Gastrocnemius medialis (tissue), 4 donors: ENCODE measurements around the gene DNAJB5. TPM values are rescaled to one million over a fixed set of nuclear protein-coding genes. Genes with fewer than 3 reads are reported as not detected.

ENCODE experiments used
- ATAC-seq, 2 donors: fragments of 150-250 bp; one replicate each; pipeline ENCODE4 v1.9.1; 2016
- DNase-seq, 2 donors: peaks; one replicate each; pipeline ENCODE4 v3.0.0-alpha.2; 2019
- H3K27ac ChIP-seq, 4 donors: fragments of 200-600 bp; sonication (generic); 1 replicate in 1 of 4; 2 replicates in 3 of 4; pipeline ENCODE4 v1.5.1; 2016 to 2018; ENCODE audit warnings: mild to moderate bottlenecking in 2 of 4, moderate library complexity in 1 of 4
- H3K27me3 ChIP-seq, 3 donors: fragments of 200-600 bp; sonication (generic) in 2 of 3; 1 replicate in 1 of 3; 2 replicates in 2 of 3; pipeline versions ENCODE4 v1.5.1 to v1.6.0; 2016 to 2019; ENCODE audit warnings: mild to moderate bottlenecking in 1 of 3, moderate library complexity in 1 of 3
- H3K36me3 ChIP-seq, 2 donors: fragments of 200-600 bp; sonication (generic) in 1 of 2; one replicate each; pipeline ENCODE4 v1.5.1; 2017 to 2018
- H3K4me1 ChIP-seq, 2 donors: fragments of 200-600 bp; sonication (generic) in 1 of 2; one replicate each; pipeline ENCODE4 v1.5.1; 2016 to 2017; ENCODE audit warnings: mild to moderate bottlenecking in 2 of 2
- H3K4me3 ChIP-seq, 4 donors: fragments of 200-600 bp; sonication (generic) in 3 of 4; 1 replicate in 1 of 4; 2 replicates in 3 of 4; pipeline ENCODE4 v1.5.1; 2016 to 2019; ENCODE audit warnings: mild to moderate bottlenecking in 2 of 4
- H3K9me3 ChIP-seq, 3 donors: fragments of 200-600 bp; sonication (generic) in 2 of 3; 1 replicate in 1 of 3; 2 replicates in 2 of 3; pipeline ENCODE4 v1.5.1; 2016 to 2019
- POLR2A ChIP-seq, 2 donors: fragments of 450-650 bp; IDR thresholded peaks; one replicate each; pipeline ENCODE4 v1.6.1; 2017; ENCODE audit warnings: antibody characterized with exemption in 2 of 2, mild to moderate bottlenecking in 2 of 2, moderate library complexity in 2 of 2
- in situ Hi-C, 4 donors: fragments of 200-750 bp; cut with MboI; loops; one replicate each; pipeline versions ENCODE4 v1.15.0 to v1.8.0; 2017; ENCODE audit warnings: low sequenced_read_pairs in 4 of 4
- intact Hi-C: fragments of 100-400 bp; cut with DNase I; formaldehyde crosslinking; loops from one replicate; pipeline ENCODE4 v1.15.1; 2023; ENCODE audit warnings: low total_unique reads
- total RNA-seq, 4 donors: library from RNA; depleted of rRNA; stranded (reverse); fragments of >200 nt; gene quantifications; one replicate each; pipeline versions ENCODE4 v1.1.0 to v1.2.3, GENCODE V29; 2016
- TF ChIP-seq, protein P1 (sequence below), 5 experiments: fragments of 450-650 bp in 3 of 5; fragments of 200-600 bp in 2 of 5; sonication (generic) in 2 of 5; IDR thresholded peaks in 4 of 5; conservative IDR thresholded peaks in 1 of 5; 1 replicate in 4 of 5; 2 replicates in 1 of 5; pipeline ENCODE4 v1.5.1; 2016 to 2019; ENCODE audit warnings: antibody characterized with exemption in 5 of 5, mild to moderate bottlenecking in 3 of 5, moderate library complexity in 3 of 5

Gene DNAJB5
- total RNA-seq, 4 donors from 2014 or later: 75.3 to 187 (median 128) TPM

DNA sequence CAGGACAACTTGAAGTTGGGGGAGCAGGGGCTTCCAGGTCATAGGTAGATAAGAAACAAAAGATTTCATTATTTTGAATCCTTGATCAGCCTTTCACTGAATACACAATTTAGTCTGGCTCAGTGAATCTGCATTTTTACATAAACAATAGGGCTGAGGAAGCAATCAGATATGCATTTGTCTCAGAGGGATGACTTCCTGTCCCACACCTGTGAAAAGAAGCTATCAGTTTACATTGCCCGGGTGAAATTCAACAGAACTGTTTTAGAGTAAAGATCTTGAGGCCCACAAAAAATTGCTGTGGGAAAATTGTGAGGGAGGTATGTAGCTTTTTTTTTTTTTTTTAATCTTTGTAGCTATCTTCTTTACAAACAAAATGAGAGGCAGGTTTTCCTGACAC is 38.3 kb downstream of the DNAJB5 start:
- TF ChIP-seq, protein P1, sequence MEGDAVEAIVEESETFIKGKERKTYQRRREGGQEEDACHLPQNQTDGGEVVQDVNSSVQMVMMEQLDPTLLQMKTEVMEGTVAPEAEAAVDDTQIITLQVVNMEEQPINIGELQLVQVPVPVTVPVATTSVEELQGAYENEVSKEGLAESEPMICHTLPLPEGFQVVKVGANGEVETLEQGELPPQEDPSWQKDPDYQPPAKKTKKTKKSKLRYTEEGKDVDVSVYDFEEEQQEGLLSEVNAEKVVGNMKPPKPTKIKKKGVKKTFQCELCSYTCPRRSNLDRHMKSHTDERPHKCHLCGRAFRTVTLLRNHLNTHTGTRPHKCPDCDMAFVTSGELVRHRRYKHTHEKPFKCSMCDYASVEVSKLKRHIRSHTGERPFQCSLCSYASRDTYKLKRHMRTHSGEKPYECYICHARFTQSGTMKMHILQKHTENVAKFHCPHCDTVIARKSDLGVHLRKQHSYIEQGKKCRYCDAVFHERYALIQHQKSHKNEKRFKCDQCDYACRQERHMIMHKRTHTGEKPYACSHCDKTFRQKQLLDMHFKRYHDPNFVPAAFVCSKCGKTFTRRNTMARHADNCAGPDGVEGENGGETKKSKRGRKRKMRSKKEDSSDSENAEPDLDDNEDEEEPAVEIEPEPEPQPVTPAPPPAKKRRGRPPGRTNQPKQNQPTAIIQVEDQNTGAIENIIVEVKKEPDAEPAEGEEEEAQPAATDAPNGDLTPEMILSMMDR (IDR thresholded peaks at IDR 0.05 in 4 of 5, conservative IDR thresholded peaks at IDR 0.05 in 1 of 5): no peak
- no peak for TF ChIP-seq POLR2A (IDR thresholded peaks at IDR 0.05)
- Histone ChIP-seq H3K36me3 (peaks cover 0 to 40% of the 10 kb centered on the region in 2 donors), H3K4me1 (peaks cover 0 to 25% of the 10 kb centered on the region in 2 donors), H3K4me3 (no peak overlapping the region), H3K27me3 (no peaks in the 10 kb centered on the region), H3K27ac (peak overlapping the region in 2 of 4 donors; percentile 60 to 69), H3K9me3 (no peaks in the 10 kb centered on the region)
- intact Hi-C loops (no loop called here), in situ Hi-C loops (no loop called here)
- DNase-seq: no peak
- ATAC-seq: no peak

GRCh38 chr9:35028341-35028740 is 38.8 kb downstream of the DNAJB5 start:
- no peak for ATAC-seq
- TF ChIP-seq, protein P1 (IDR thresholded peaks at IDR 0.05 in 4 of 5, conservative IDR thresholded peaks at IDR 0.05 in 1 of 5): no peak
- TF ChIP-seq POLR2A (IDR thresholded peaks at IDR 0.05): no peak
- Histone ChIP-seq H3K9me3 (no peaks in the 10 kb centered on the region), H3K36me3 (peaks cover 0 to 42% of the 10 kb centered on the region in 2 donors), H3K27me3 (no peaks in the 10 kb centered on the region), H3K4me3 (no peak overlapping the region), H3K27ac (no peak overlapping the region), H3K4me1 (peaks cover 0 to 25% of the 10 kb centered on the region in 2 donors)
- in situ Hi-C loops: no loop called here
- intact Hi-C loops: no loop called here
- no peak for DNase-seq

GRCh38 chr9:35029241-35029640 is 39.7 kb downstream of the DNAJB5 start:
- no peak for ATAC-seq
- in situ Hi-C loops: no loop called here
- DNase-seq: no peak
- intact Hi-C loops: no loop called here
- Histone ChIP-seq H3K4me1 (peaks cover 0 to 25% of the 10 kb centered on the region in 2 donors), H3K9me3 (no peaks in the 10 kb centered on the region), H3K4me3 (no peak overlapping the region), H3K36me3 (peaks cover 0 to 41% of the 10 kb centered on the region in 2 donors), H3K27me3 (no peaks in the 10 kb centered on the region), H3K27ac (no peak overlapping the region)
- TF ChIP-seq POLR2A (IDR thresholded peaks at IDR 0.05): no peak
- TF ChIP-seq, protein P1 (IDR thresholded peaks at IDR 0.05 in 4 of 5, conservative IDR thresholded peaks at IDR 0.05 in 1 of 5): no peak

DNA sequence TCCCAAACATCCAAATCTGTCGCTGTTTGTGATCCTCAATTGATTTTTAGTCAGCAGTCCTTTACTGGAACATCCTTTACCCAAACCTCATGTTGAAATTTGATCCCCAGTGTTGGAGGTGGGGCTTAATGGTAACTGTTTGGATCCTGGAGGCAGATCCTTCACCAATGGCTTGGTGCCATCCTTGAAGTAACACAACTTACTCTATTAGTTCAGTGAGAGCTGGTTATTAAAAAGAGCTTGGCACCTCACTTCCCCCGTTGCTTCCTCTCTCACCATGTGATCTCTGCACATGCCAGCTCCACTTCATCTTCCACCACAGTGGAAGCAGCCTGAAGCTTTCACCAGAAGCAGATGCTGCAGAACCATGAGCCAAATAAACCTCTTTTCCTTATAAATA is 40.3 kb downstream of the DNAJB5 start:
- in situ Hi-C loops (no loop called here), intact Hi-C loops (no loop called here)
- H3K9me3 ChIP-seq: no peaks in the 10 kb centered on the region
- TF ChIP-seq, protein P1 (IDR thresholded peaks at IDR 0.05 in 4 of 5, conservative IDR thresholded peaks at IDR 0.05 in 1 of 5): no peak
- no peak for TF ChIP-seq POLR2A (IDR thresholded peaks at IDR 0.05)
- peaks cover 0 to 35% of the 10 kb centered on the region in 2 donors for H3K36me3 ChIP-seq
- no peak overlapping the region for H3K4me3 ChIP-seq
- H3K27me3 ChIP-seq: no peaks in the 10 kb centered on the region
- peaks cover 0 to 25% of the 10 kb centered on the region in 2 donors for H3K4me1 ChIP-seq
- no peak for ATAC-seq
- DNase-seq: no peak
- H3K27ac ChIP-seq: no peak overlapping the region

GRCh38 chr9:35033101-35033500 is 43.6 kb downstream of the DNAJB5 start:
- Histone ChIP-seq H3K4me3 (no peak overlapping the region), H3K36me3 (peaks cover 0 to 50% of the 10 kb centered on the region in 2 donors), H3K27me3 (no peaks in the 10 kb centered on the region), H3K4me1 (peaks cover 0 to 10% of the 10 kb centered on the region in 2 donors), H3K27ac (no peak overlapping the region), H3K9me3 (no peaks in the 10 kb centered on the region)
- DNase-seq (no peak), ATAC-seq (no peak)
- in situ Hi-C loops (no loop called here), intact Hi-C loops (no loop called here)
- TF ChIP-seq POLR2A (IDR thresholded peaks at IDR 0.05): no peak
- TF ChIP-seq, protein P1 (IDR thresholded peaks at IDR 0.05 in 4 of 5, conservative IDR thresholded peaks at IDR 0.05 in 1 of 5): no peak
